ENCODE data around the gene RRP12.

Gene RRP12

DNA sequence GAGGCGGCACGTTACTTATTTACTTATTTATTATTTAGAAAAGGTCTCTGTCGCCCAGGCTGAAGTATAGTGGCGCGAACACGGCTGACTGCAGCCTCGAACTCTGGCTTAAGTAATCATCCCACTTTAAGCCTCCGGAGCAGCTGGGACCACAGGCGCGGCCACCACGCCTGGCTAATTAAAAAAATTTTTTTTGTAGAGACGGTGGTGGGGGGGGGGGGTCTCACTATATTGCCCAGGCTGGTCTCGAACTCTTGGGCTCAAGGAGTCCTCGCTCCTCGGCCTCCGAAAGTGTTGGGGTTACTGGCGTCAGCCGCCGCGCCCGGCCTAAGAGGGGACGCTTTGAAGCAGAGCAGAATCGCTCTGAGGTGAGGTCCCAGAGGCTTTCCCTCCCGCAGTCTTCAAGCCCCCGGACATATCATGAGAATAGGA, 65.9 kb downstream of the RRP12 start:
- DNase-seq (ENCODE audit: low spot score) = no peak

DNA sequence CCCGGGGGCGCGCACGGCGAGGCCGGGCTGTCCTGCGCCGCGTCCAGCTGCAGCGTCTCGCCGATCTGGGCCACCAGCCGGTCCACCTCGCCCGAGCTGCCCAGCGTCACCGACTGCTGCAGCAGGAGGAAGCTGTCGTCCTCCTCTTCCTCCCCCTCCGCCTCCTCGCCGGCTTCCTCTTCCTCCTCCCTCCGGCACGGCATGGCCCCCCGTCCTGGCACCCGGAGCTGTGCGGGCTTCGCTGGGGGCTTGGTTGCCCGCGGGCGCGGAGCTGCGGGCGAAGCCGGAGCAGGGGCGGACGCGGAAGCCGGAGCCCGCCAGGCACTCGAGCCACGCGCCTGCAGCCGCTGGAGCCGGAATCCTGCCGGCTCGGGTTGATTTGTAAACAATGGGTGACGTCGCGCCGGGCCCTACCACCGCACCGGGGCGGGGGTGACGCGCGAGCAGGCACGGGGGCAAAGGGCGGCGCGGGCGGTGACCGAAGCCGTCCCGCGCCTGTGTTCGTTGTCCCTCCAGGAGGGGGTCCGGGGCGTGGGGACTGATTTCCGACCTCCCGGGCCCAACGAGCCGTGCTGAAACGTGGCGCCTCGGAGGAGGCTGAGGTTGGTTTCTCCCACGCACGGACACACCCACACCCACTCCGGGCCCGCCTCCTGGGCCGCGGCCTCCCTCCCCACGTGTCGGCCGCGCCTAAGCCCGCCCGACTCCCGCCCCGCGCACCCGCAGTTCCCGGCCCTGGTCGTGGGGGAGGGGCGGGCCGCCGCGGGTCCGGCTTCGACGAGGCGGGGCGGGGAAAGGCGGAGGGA, 66.6 kb downstream of the RRP12 start, which contains the start of gene FRAT2:
Gene FRAT2 (minus strand): TSS at position 360 of the 806 bp plus-strand sequence. CDS start 157 bp downstream, at position 203.
- DNase-seq (ENCODE audit: low spot score) = peak; percentile 92

DNA sequence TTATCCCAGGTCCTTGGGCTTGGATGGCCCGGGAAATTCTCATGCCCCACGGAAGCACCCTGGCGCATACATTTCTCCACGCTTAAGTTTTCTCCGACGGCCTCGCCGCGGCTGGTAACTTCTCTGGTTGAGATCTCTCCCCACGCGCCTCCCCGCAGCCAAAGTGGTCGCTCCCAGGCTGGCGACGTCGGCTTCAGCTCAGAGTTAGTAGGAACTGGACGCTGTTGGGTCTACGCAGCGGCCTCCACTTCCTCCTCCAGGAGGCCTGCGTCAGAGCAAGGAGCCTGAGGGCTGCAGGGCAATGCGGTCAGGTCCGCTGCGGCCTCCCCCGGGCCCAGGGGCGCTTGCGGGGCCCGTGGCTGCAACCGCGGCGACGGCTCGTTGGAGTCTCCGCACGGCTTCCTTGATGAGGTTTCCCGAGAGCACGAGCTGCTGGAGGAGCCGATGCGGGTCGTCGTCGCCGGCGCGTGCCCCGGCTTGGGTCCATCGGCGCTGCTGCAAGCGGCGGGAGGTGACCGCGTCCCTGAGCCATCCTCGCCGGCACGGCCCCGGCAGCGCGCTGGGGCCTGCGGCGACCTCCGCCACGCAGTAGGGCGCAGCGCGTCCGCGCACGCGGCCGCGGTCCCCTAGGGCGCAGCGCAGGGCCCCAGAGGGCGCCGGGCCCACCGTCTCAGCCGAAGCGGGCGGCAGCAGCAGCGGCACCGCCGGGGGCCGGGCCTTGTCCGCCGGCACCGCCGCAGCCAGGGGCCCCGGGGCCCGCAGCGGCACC, 67.4 kb downstream of the RRP12 start:
- DNase-seq (ENCODE audit: low spot score) = no peak

DNA sequence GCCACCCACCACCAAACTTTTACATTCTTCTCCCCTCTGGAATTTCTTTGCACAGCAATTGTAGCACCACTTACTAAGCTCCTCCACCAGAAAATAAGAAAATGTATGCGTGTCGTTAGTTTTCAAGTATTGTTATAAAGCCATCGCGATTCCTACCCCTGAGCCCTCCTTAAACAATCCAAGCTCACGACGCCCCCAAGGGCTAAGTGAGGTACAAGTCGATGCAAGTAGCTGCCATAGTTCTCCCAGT, 67.9 kb downstream of the RRP12 start:
- no peak for DNase-seq (ENCODE audit: low spot score)

DNA sequence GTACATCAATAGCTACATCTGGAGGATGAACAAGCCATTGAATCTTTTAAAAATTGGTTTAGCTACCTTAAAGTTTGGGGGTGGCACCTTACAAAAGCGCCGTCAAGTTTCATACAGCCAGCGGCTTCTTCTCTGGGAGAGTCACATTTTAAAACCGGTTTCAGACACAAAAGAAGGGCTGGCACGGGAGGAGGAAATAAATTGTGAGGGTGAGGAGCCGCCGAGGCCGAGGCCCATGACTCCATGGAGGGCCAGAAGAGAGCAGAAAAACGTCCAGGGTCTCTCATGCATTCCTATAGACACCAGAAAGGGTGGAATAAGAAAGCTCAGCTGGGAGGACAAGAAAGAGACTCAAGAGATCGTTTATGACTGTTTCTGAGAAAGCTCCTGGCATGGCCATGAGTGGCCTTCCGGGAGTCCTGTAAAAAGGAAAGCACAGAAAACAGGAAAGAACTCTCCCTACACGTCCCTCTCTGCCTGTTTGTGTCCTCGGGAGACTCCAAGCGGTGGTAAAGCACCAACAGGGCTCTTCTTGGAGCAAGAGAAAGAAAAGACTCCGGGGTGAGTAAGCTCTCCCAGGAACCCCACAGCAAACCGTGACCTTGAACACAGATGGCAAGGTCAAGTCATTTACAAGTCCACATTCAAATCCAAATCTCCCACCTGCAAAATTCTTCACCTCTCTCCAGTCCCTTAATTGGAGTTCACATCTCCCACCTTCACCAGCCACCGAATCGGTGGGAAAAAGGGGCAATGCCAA, 68.4 kb downstream of the RRP12 start:
- peak; percentile 61 for DNase-seq (ENCODE audit: low spot score)

DNA sequence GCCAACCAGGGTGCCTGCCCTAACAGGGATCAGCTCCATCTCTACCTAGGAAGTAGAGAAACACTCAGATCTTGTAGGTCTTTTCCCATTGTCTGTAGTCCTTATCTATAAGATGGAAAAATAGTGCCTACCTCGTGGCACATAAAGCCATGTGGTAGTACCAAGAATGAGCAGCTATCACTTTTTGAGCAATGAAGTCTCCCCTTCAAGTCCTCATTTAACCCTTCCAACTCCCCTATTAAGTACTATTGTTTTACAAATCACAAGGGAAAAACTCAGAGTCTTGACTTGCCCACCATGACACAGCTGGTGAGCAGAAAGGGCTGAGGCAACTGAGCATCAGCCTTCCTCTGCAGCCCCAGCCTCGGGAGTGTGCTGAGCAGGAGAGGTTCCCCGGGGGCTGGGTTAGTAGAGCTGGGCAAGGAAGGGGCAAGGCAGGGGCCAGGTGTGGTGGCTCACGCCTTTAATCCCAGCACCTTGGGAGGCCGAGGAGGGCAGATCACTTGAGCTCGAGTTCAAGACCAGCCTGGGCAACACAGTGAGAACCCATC, 69.9 kb downstream of the RRP12 start:
- DNase-seq (ENCODE audit: low spot score) = no peak

DNA sequence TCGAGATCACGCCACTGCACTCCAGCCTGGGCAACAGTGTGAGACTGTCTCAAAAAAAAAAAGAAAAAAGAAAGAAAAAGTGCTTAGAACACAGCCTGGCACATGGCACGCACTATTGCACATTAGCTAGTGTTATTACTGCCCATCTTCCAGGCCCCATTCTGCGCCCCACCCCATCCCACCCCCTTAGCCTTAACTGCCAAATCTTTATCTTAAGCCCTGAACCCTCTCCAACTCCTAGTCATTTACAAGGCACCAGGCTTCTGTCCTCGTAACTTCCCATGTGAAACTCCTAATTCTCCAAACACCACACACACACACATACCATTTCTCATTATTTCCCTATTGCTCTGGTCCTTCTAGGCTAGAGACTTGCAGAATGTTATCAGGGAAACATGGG, 71.4 kb downstream of the RRP12 start:
- no peak for DNase-seq (ENCODE audit: low spot score)

DNA sequence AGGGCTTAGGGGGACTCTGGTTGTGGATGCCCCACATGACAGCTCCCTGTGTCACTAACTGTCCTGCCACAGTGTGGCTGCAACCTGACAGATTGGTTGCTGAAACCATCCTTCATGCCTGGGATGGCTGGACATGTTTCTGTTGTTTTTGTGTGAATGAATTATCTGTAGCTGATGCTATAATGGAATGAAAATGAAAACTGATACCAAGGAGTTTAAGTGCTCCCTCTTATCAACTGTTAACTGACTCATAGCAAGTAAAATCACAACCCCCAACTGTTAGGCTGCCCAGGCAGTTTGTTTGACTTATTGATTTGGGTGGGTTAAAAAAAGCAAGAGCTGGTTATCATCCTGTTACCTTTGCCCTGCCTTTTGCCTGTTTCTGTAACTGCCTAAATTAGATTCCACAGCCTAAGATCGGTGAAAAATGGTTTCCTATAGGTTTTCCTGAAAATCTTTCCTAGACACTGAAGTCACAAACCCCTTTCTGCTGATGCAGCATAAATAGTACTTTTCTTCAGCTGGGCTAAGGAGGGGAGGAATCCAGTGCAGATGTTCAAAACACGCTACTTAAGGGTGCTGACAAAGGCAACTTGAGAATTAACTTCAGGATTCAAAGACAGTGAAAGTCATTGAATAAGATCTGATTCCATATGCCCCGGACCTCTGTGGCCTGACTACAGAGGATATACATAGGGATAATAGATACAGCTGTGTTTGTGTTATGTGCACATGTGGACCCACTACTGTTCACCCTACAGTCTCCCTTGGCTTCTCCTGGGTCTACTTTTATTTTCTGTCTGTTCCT, 72.3 kb downstream of the RRP12 start:
- peak; percentile 71 for DNase-seq (ENCODE audit: low spot score)

DNA sequence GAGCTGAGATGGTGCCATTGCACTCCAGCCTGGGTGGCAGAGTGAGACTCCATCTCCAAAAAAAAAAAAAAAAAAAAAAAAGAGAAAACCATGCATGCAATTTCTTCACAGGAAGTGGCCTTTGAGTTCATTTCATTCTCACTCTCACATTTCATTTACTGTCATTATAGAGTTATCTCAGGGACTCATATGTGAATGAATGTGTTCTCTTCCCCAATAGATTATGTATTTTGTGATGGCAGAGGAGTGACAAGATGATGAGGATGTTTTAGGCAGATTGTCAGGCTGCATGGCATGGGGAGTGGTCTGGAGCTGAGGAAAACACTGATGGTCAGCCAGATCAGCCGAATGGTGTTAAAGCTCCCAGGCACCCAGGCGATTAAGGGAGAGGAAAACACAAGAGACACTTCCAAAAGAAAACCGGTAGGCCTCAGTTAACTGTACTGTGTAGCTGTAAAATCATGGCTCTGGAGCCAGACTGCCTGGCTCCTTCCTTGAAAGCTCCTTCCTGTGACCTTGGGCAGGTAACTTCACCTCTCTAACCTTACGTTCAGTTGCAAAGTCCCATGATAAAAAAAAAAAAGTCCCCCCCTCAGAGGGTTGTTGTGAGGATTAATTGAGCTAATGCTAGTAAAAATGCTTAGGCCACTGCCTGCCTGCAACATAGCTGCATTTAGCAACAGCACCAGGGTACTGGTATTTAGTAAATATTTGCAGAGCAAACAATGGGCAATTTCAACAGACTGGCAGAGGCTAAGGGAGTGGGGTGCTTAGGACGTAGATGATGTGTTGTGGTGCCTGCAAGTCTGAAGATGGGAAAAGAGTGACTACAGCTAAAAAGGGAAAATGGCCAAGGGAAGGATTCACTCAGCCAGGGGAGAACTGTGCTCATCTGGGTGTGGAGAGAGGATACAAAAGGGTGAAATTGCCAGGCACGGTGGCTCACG, 73.5 kb downstream of the RRP12 start:
- peak; percentile 79 for DNase-seq (ENCODE audit: low spot score)

DNA sequence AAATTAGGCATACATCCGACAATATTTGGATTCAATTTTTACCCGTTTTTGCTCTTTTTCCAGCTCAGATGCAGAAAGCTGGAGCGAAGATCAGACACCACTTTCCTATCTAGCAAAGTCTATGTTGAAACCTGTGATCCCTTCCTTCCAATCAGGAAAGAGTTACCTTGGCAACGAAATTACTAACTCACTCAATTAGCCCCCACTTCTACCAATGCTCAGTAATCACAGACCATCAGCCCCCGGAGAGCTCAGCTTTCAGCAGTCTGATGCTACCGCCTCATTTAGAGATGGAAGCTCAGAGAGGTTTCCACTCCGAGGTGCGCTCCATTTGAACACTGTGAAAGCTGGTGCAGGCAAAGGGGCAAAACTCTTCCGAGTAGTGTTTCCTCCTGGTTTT, 75.4 kb downstream of the RRP12 start:
- DNase-seq (ENCODE audit: low spot score) = no peak

DNA sequence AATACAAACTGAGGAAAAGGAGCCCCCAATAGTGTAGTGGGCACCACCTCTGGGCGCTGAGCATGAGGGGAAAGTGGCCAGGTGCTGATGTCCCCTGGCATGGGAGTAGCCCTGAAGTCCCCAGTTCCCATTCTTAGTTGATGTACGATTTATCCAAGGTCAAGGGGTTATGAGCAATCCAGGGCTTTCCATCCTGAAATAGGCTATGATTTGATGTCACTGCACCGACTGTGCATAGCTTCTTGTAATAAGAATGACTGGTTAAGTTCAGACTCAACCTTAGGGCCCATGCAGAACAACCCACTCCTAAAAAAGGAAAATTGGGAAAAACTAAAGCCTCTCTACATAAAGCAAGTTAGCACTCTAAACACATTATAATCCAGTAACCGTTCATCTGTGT, 77.6 kb downstream of the RRP12 start:
- no peak for DNase-seq (ENCODE audit: low spot score)

DNA sequence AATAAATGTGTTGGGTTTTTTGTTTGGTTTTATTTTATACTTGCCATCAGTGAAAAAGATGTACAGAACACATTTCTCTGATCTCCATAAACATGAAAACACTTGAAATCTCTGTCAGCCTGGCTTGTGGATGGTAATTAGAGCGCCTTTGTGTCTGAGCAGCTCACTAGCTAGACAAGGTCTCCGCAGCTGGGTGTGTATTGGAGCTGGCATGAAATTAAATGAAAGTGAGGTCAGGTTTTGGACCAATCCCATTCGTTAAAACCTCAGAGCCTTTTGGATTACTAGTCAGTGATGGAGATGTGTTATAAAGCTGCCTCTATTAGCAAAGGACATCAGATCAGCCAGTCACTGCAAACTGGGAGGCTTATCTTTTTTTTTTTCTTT, 79.3 kb downstream of the RRP12 start:
- no peak for DNase-seq (ENCODE audit: low spot score)

DNA sequence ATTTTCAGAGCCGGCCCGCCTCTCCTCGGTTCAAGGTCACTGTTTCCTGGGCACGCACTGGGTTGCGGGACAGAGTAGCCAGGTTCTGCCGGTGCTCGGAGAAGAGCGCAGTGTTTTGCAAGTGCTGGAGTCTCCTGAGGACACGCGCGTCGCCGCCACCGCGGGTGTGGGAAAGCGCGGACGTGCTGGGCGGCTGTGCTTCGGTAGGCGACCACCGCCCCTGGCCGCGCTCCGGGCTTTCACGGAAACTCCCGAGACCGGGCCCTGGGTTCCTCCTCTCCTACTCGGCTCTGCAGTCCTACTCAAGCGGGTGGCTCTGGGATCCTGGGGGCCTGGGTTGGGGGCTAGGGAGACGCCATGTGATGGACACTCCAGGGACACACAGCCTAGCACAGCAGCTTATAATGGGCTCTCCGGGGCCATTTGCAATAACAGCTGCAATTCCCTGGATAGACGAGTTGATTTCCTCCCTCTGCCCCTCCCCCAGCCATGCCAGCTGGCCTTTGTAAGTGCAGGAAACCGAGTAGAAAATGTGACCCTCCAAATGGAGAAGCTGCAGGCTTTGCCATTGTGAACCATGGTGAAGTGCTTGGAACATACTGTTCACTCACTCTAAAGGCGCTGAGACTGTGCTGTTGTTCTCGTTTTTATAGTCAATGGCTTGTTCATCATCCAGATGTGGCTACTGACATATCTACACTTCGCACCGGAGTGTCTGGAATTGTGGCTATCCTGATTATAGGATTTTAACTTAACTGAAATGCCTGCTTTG, 79.9 kb downstream of the RRP12 start:
- DNase-seq (ENCODE audit: low spot score) = no peak

DNA sequence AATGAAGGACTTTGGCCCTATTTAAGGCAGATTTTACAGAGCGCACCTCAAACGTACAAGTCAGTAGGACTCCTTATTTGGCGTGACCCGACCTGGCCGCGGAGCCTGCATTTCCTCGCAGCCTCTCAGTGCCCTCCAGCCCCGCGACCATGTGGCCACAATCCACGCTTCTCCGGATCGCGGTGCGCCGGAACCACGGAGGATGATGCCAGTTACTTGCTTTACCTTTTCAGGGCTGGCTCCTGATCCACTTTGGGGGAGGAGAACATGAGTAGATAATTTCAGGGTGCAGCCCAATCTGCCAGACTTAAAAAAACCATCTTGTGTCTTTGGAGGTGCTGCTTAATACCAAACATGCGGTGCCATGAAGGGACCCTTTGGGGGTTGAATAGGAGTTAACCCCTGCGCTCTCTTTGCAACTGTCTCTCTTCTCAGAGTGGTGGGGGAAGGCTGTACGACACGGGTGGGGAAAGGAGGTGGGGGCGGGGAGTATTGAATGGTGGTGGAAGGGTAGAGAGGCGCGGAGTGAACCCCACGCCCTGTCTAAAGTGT, 80.6 kb downstream of the RRP12 start:
- DNase-seq (ENCODE audit: low spot score) = no peak

DNA sequence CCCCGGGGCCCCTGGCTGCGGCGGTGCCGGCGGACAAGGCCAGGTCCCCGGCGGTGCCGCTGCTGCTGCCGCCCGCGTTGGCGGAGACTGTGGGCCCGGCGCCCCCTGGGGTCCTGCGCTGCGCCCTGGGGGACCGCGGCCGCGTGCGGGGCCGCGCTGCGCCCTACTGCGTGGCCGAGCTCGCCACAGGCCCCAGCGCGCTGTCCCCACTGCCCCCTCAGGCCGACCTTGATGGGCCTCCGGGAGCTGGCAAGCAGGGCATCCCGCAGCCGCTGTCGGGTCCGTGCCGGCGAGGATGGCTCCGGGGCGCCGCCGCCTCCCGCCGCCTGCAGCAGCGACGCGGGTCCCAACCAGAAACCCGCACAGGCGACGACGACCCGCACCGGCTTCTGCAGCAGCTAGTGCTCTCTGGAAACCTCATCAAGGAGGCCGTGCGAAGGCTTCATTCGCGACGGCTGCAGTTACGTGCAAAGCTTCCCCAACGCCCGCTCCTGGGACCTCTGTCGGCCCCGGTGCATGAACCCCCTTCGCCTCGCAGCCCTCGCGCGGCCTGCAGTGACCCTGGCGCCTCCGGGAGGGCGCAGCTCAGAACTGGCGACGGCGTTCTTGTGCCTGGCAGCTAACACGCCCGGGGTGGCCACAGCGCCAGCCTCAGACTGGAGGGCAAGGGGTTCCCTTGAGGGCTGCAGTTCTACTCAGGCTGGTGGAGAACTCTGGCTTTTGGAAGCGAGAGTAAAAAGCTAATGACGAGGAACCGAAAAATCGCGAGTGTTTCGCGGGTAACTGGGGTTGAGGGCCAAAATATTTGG, 81.3 kb downstream of the RRP12 start:
- no peak for DNase-seq (ENCODE audit: low spot score)

DNA sequence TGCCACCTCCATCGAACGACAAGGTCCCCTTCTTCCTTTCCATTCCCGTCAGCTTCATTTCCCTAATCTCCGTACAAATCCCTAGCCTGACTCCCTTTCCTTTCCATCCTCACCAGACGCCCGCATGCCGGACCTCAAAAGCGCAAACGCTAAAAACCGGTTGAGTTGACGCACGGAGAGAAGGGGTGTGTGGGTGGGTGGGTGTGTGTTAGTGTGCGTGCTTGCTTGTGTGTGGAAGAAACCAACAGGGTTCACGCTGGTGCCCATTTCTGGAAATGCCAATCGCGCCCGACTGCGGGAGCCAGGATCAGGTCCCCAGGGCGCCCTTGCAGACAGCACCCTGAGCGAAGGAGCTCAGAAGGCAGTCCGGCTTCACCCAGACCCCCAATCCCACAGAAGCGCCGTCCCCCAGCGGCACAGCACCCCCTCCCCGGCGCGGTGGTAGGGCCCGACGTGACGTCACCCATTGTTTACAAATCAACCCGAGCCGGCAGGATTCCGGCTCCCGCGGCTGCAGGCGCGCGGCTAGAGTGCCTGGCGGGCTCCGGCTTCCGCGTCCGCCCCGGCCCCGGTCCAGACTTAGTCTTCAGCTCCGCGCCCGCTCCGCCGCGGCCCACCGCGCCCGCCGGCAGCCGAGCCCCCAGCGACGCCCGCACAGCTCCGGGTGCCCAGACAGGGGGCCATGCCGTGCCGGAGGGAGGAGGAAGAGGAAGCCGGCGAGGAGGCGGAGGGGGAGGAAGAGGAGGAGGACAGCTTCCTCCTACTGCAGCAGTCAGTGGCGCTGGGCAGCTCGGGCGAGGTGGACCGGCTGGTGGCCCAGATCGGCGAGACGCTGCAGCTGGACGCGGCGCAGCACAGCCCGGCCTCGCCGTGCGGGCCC, 82.1 kb downstream of the RRP12 start, which contains the start of gene FRAT1:
Gene FRAT1 (plus strand): TSS at position 500 of the 880 bp plus-strand sequence. CDS start 183 bp downstream, at position 683.
- DNase-seq (ENCODE audit: low spot score) = no peak

DNA sequence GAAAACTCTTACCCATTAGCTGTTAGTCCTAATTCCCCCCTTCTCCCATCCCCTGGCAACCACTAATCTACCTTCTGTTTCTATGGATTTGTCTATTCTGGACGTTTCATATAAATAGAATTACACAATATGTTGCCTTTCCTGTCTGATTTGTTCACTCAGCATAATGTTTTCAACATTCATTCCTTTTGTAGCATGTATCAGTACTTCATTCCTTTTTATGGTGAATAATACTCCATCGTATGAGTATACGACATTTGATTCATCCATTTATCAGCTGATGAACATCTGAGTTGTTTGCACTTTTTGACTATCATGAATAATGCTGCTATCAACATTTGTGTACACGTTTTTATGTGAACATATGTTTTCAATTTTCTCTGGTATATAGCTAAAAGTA, 86.5 kb downstream of the RRP12 start:
- no peak for DNase-seq (ENCODE audit: low spot score)
